Fibroblast of peridontal ligament (primary cell): ENCODE results near the gene ENDOG.
"Not testable (repeated sequence)": the region's sequence is repeated elsewhere in the genome, so short reads cannot be mapped to it uniquely, and the experiment has no call there.

ENCODE experiments used
- DNase-seq: peaks from one replicate; pipeline ENCODE4 v3.0.0-alpha.2; 2010; ENCODE audit errors: extremely low read depth

The ENDOG gene

DNA sequence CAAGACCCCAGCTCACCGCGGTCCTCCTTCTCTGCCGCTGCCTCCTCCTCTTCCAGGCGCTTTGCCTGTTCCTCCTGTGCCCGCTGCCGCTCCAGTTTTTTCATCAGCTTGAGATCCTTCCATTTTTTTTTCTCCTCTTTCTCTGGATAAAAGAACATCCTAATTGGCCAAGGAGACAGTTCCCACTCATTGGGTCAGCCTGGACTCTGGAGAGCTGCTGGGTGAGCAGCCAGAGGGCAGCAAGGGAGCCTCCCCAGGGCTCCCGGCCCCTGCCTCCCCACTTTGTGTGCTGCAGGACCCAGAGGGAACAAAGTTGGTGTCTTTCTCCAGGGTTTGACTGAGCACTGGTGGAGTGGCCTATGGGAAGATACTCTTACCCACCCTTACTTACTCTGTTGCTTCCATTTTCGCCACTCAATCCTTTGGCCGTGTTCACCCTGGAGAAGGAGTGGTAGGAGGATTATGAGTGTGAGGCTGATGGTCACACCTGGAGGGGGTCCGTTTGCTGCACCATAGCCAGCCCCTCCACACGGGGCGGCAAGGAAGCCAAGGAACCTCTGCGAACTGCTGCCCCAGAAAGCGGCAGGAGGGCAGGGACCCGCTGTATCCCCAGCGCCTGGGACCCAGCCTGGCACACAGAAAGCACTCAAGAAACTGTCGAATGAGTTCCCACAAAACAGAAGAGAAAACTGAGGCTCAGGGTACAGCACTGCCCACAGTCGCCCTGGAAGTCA is 10.6 kb downstream of the ENDOG start:
- DNase-seq: no peak

DNA sequence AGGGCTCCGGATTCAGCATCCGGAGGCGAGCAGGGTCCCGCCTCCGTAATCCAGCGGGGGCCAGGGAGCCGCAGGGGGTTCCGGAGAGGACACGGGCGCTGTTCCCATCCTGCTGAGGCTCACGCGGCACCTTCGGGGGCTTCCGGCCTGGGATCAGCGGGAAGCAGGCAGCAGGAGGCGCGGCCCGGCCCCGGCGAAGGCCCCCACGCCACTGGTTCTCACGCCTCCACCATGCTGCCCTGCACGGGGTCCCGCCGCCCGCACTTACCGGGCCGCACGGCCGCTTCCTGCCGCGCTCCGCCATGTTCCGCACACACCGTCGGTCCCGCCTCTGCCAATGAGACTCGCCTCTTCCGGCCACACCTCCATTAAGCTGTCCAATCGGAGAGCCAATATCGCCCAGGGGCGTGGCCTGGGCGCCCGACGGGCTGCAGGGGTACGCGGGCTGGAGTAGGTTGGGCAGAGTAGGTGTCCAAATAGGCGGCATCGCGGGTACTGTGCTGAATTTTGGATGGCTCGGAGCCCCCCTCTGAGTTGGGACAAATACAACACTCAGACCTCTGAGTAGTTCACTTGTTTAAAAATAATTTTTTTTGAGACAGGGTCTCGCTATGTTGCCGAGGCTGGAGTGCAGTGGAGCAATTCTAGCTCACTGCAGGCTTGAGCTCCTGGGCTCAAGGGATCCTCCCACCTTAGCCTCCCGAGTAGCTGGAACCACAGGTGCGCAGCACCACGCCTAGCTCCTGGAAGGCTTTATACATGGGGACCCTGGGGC is 11.4 kb downstream of the ENDOG start, which contains the start of gene SPOUT1:
TSS of gene SPOUT1 (minus strand) at position 318 of the 775 bp plus-strand sequence. CDS start at position 304, 14 bp downstream.
- DNase-seq: peak; percentile 82

DNA sequence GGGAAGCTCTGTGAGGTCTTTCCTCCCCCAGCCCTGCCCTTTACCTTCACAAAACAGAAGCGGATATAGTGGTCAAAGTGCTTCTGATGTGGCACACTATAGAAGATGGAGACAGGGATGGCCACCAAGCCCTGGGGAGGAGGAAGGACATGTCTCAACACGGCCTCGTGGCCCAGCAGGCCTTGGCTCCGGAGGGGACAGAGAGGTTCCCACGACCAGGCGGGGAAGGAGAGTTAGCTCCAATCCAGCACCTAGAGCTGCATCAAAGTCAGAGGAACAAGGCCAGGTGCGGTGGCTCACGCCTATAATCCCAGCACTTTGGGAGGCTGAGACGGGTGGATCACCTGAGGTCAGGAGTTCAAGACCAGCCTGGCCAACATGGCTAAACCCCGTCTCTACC is 15.4 kb downstream of the ENDOG start:
- no peak for DNase-seq

- no peak for DNase-seq
Measured at GRCh38 chr9:128835246-128836210, 17.2 kb downstream of the ENDOG start.

DNA sequence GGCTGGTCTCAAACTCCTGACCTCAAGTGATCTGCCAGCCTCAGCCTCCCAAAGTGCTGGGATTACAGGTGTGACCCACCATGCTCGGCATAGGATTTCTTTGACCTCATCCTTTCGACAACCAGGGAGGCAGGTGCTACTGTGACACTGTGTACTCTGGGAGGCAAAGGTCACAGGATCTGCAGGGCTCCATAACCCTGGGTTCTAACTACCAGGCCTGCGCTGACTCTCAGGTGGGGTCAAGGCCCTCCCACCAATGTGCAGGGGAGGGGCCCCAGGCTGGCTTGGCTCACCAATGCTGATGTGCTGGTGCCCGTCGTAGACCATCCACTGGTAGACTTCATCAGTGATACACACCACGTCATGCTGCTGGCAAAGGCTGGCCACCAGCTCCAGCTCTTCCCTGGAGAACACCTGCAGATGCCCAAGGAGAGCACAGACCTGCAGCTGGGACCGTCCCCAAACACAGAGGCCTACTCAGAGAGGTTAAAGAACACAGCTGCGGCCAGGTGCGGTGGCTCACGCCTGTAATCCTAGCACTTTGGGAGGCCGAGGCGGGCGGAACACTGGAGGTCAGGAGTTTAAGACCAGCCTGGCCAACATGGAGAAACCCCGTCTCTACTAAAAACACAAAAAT is 18.3 kb downstream of the ENDOG start:
- DNase-seq: no peak

GRCh38 chr9:128838338-128838737 is 20.0 kb downstream of the ENDOG start:
- no peak for DNase-seq

- DNase-seq: no peak
Measured at GRCh38 chr9:128840524-128840923, 22.2 kb downstream of the ENDOG start.

DNA sequence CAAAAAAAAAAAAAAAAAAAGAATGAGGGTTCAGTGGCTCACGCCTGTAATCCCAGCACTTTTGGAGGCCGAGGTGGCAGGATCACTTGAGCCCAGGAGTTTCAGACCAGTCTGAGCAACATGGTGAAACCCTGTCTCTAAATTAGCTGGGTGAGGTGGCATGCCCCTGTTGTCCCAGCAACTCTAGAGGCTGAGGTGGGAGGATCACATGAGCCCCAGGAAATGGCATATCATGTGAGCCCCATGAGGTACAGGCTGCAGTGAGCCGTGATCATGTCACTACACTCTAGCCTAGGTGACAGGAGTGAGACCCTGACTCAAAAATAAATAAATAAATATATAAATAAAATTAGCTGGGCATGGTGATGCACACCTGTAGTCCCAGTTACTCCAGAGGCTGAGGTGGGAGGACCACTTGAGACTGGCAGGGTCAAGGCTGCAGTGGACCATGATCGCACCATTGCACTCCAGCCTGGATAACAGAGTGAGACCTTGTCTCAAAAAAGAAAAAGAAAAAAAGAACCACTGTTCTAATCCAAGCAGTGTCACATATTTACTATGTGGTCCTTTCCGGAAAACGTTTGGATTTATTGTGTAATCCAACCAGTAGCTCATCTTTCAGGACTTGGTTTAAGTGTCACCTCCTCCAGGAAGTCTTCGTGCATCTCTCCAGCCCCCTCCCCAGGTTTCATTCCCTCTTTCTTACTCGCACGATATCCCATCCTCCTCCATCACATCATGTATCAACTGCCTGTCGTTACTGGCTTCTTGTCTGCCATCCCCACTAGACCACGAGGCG is 23.6 kb downstream of the ENDOG start:
- DNase-seq: no peak

- DNase-seq: not testable (repeated sequence)
Measured at GRCh38 chr9:128843171-128843570, 24.9 kb downstream of the ENDOG start.

- DNase-seq: no peak
Measured at GRCh38 chr9:128845186-128845931, 27.1 kb downstream of the ENDOG start.

GRCh38 chr9:128846680-128847030 is 28.4 kb downstream of the ENDOG start:
- no peak for DNase-seq

DNA sequence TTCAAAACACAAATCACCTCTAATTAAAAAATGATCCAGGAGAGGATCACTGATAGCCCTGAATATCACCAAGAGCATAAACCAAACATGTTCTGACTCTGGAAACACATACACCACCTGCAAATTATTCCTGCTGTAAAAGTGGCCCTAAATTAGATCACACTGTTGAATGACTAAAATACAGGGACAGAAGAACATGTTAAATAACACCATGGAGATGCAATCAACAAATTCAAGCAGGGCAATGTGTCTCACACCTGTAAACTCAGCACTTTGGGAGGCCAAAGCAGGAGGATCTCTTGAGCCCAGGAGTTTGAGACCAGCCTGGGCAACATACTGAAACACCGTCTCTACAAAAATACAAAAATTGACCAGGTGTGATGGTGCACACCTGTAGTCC is 29.5 kb downstream of the ENDOG start:
- DNase-seq: no peak

DNA sequence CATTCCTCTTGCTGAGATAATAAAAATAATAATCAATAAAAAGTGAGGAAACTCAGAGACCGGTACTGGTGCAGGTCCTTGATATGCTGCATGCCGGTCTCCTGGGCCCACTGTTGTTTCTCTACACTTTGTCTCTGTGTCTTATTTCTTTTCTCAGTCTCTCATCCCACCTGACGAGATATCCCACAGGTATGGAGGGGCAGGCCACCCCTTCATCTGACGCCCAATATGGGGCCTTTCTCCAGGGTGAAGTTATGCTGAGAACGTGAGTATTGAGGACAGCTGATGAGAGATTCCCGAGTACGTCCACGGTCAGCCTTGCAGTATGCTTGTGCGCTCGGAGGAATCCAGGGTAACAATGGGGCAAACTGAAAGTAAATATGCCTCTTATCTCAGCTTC is 32.7 kb downstream of the ENDOG start:
- DNase-seq: not testable (repeated sequence)

DNA sequence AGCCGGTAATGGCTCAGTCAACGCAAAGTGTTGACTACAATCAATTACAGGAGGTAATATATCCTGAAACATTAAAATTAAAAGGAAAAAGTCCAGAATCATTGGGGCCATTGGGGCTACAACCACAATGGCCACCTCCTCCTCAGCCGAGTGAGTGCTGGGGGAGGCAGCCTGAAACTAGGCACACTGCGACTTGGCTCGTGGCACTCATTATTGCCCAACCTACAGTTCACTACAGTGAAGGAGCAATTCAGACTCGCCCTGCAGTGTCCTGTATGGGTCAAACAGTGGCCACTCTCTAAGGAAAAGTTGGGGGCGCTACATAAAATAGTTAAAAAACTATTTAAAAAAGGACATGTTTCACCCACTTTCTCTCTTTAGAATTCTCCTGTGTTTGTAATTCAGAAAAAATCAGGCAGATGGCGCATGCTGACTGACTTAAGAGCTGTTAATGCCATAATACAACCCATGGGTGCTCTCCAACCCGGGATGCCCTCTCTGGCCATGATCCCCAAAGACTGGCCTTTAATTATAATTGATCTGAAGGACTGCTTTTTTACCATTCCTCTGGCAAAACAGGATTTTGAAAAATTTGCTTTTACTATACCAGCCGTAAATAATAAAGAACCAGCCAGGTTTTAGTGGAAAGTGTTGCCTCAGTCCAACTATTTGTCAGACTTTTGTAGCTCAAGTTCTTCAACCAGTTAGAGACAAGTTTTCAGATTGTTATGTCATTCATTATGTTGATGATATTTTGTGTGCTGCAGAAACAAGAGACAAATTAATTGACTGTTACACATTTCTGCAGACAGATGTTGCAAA is 33.7 kb downstream of the ENDOG start:
- peak; percentile 67 for DNase-seq

GRCh38 chr9:128852646-128853045 is 34.3 kb downstream of the ENDOG start:
- not testable (repeated sequence) for DNase-seq

- DNase-seq: not testable (repeated sequence)
Measured at GRCh38 chr9:128854454-128854853, 36.2 kb downstream of the ENDOG start.

- not testable (repeated sequence) for DNase-seq
Measured at GRCh38 chr9:128858476-128858875, 40.2 kb downstream of the ENDOG start.

DNA sequence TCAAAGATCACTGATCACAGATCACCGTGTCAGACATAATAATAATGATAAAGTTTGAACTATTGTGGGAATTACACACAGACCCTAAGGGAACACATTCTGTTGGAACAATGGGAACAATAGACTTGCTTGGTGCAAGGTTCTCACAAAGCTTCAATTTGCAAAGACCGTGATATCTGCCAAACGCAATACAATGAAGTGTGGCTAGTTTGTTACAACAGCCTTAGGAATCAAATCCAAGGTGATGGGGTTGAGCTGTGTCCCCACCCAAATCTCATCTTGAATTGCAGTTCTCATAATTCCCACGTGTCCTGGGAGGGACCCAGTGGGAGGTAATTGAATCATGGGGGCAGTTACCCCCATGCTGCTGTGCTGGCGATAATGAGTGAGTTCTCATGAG is 42.6 kb downstream of the ENDOG start:
- no peak for DNase-seq

GRCh38 chr9:128861501-128861900 is 43.2 kb downstream of the ENDOG start:
- no peak for DNase-seq
